Right ventricle myocardium superior (tissue), 1 donor: ENCODE measurements around the gene ANO2. TPM values are rescaled to one million over a fixed set of nuclear protein-coding genes. Genes with fewer than 3 reads are reported as not detected.
"Not testable (repeated sequence)": the region's sequence is repeated elsewhere in the genome, so short reads cannot be mapped to it uniquely, and the experiment has no call there.

Source experiments
- ATAC-seq: fragments of 200-7000 bp; cut with Tn5 transposase; one replicate; pipeline ENCODE4 v1.9.1; 2020; ENCODE audit warnings: mild to moderate bottlenecking; ENCODE audit not compliant: poor library complexity
- DNase-seq: peaks from one replicate; pipeline ENCODE4 v3.0.0-alpha.2; 2020
- intact Hi-C: fragments of 100-400 bp; cut with DNase I; formaldehyde crosslinking; loops from one replicate; pipeline ENCODE4 v1.11.2; 2022
- total RNA-seq: library from RNA; stranded (reverse); fragmentation: NEBNext Ultra II Directional; extraction: Animal tissue kit (Norgen Biotek cat#: 25700); gene quantifications from one replicate; pipeline ENCODE4 v1.2.1, GENCODE V29; 2021
- donor health status: DM: no; HTN: yes; CAD: no; lungs with severe emphysema.

ANO2 gene
- total RNA-seq, 1 donor from 2014 or later, result 12.6 TPM

DNA sequence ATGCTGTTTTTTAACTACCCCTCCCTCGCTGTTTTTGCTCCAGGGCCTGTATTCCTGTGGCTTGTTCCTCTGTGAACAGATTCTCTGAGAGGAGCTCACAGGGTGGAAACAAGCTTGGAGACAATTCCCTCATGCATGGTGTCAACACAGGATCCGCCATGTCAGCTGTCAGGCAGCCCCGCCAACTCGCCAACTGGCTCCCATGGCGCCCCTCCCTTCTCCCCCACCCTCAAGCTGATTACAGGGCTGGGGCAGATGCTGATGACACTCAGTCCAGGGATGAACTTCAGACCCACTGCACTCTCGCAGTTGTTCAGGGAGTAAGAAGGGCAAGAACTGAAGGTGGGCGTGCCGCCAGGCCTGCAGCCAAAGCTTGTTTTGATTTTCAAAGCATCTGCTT lies 283.2 kb downstream of the ANO2 start:
- intact Hi-C loops, result no loop called here
- ATAC-seq (peak; percentile 57), DNase-seq (peak; percentile 51)

- ATAC-seq, result no peak
- DNase-seq, result no peak
- intact Hi-C loops, result no loop called here
Measured at GRCh38 chr12:5660238-5660637, 284.8 kb downstream of the ANO2 start.

- ATAC-seq, DNase-seq, intact Hi-C loops: not testable (repeated sequence)
Measured at GRCh38 chr12:5658339-5658941, 286.6 kb downstream of the ANO2 start.

DNA sequence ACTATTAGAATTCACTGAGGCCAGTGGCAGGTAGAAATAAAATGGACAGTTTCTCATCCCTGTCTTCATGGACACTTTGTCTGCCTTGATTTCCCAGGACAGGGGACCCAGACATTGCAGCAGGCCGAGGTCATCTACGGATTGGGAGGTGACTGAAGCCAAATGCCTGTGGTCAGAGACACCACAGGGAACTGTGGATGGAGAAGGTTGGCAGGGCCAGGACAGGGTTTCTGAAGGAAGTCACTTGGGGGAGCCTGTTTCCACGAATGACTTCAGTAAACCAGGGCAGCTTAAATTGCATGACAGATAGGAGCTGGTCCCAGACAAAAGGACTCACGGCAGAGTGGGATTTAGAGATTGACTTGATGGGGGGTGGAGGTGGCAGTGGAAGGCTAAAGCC lies 288.2 kb downstream of the ANO2 start:
- no peak for DNase-seq
- intact Hi-C loops, result no loop called here
- no peak for ATAC-seq

GRCh38 chr12:5655120-5655519 lies 289.9 kb downstream of the ANO2 start:
- DNase-seq, result no peak
- intact Hi-C loops, result no loop called here
- no peak for ATAC-seq

- no peak for DNase-seq
- ATAC-seq, result no peak
- intact Hi-C loops, result no loop called here
Measured at GRCh38 chr12:5654019-5654418, 291.0 kb downstream of the ANO2 start.

- intact Hi-C loops, result no loop called here
- ATAC-seq (no peak), DNase-seq (no peak)
Measured at GRCh38 chr12:5650829-5651461, 294.1 kb downstream of the ANO2 start.

DNA sequence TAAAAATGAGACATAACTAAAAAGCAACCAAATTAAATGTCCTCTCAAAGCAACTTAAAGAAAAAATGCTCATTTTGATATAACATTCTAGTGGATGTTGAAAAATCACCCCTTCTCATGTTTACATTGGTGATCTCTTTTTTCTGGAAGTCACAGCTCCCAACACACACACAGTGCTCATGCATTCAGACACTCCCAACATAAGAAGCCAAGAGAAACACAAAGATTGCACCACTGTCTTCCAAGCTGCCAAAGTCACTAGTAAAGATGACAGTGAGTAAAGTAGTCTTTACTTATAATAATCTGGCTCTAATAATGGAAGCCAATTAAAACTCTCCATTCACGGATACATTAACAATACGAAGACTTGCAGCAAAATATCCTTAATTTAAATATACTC lies 294.8 kb downstream of the ANO2 start:
- intact Hi-C loops, result no loop called here
- ATAC-seq (no peak), DNase-seq (no peak)

DNA sequence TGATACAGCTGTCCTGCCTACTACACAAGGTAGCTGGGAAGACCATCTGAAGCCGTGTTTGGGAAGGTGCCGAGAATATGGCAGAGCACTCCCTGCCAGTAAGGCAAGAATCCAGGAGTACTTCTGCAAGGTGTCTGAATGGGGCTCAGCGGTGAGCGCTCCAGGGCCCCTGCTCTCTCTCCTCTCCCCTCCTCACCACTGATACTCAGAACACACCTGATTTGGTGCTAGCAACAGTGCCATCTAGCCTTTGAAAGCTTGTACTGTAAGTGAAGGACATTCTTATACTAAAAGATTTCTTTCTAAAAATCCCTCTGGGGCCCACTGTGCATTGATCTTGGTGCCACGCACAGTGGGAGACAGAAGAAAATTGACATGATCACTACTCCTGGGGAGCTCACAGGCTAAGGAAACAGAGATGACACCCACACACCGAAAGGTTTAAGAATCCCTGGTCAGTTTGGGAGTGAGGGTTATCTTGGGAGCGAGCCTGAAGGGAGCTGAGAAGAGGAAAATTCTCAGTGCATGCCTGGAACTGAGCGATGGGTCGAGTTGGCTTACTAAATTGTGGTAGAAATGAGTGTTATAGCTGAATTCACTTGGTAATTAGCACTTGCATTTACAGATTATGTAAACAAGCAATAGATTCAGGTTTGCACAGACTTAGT lies 296.2 kb downstream of the ANO2 start:
- no peak for DNase-seq
- intact Hi-C loops, result loop anchor here (10.0 kb wide), 1 partner anchor 214 kb away; the partner anchor contains the start of gene NTF3
- peak; percentile 71 for ATAC-seq

DNA sequence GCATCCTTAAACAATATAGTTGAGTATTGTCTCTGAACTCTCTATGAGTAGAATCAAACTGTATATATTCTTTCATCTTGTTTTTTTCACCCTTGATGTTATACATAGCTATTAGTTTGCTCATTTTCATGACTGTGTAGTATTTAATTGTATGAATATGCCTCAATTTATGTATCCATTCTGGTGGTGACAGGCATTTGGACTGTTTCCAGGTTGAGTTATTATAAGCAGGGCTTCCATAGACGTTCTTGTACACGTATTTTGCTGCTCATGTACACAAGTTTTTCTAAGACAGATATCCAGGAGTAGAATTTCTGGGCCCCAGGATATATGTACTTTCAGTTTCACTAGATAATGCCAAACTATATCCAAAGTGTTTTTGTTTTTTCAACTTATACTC lies 301.8 kb downstream of the ANO2 start:
- no peak for DNase-seq
- intact Hi-C loops, result loop anchor here (10.0 kb wide), 1 partner anchor 208 kb away; the partner anchor contains the start of gene NTF3

DNA sequence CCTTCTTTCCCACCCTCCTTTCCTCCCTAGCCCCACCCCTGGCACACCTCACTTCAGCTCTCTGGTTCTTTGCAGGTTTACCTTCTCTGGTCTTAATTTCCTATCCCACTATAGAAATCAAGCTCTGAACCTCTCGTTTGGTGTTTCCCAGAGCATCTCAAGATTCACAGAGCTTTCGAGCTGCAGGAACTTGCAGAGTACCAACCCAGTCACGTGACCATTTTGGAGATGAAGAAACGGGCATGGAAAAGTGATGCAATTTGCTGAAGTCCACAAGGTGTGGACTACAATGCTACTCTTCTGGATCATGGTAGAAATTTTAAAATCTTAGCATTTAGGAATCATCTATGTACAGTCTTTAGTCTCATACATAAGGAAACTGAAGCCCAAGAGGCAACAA lies 307.4 kb downstream of the ANO2 start:
- intact Hi-C loops, result no loop called here
- no peak for ATAC-seq
- no peak for DNase-seq

More for the DNA sequence above, 301.8 kb downstream of the ANO2 start:
- no peak for ATAC-seq

DNA sequence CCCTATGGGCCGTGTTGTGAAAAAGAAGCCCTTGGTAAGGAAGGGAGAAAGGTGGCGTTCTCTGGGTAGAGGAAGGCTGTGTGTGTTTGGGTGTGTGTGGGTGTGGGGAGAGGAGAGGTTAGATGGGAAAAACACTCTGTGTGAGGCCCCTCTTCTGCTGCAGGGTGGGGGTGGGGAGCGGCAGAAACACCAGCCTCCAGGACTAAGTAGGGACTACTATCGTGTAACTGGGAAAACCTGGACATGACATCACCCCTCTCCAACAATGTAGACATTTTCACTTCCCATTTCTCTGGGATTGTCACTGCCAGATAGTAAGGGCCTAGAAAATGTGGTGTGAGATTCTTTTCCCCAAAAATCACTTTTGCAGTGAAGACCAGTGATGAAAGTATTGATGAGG lies 308.2 kb downstream of the ANO2 start:
- DNase-seq (no peak), ATAC-seq (no peak)
- intact Hi-C loops, result no loop called here

DNA sequence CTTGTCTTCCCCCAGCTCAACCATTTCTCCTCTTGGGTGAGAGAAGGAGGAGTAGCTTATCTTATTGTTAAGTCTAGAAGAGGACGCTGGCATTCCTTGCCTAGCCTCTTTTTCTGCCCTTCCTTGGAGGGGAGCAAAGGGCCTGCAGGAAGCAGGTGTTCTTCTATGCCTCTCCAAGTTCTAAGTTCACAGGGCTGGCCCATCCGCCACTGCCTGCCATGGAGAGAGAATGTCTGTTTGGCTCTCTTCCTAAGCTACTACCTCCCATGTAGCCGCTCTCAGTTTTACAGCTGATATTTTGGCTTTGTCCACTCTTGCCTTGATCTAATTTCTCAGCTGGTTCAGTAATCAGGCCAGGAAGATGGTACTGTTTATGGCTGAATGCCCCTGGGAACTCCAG lies 312.0 kb downstream of the ANO2 start:
- intact Hi-C loops, result no loop called here
- no peak for DNase-seq
- no peak for ATAC-seq

- intact Hi-C loops, result no loop called here
- no peak for ATAC-seq
Measured at GRCh38 chr12:5632453-5632852, 312.6 kb downstream of the ANO2 start.

GRCh38 chr12:5631497-5631896 lies 313.6 kb downstream of the ANO2 start:
- intact Hi-C loops, result no loop called here
- ATAC-seq (no peak), DNase-seq (no peak)

More at GRCh38 chr12:5632453-5632852, 312.6 kb downstream of the ANO2 start:
- DNase-seq, result no peak

DNA sequence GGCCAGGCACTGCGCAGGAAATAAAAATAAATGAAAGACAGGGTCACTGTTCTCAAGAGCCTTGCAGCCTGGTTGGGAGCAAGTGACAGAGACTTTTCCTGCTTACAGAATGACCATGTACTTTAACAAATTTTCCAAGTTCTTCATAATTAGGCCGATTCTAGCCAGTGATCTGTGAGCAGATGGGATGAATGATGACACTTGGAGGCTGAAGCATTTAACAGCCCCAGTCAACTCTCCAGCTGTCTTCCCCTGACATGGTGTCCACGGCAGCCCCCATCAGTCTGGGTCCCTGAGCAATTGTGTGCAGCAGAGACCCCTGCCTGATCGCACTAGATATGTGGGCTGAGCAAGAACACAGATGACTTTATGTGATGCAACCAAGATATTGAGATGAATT lies 314.3 kb downstream of the ANO2 start:
- ATAC-seq (no peak), DNase-seq (no peak)
- intact Hi-C loops, result no loop called here

GRCh38 chr12:5628501-5628900 lies 316.6 kb downstream of the ANO2 start:
- ATAC-seq (no peak), DNase-seq (no peak)
- intact Hi-C loops, result no loop called here

- ATAC-seq (no peak), DNase-seq (no peak)
- intact Hi-C loops, result no loop called here
Measured at GRCh38 chr12:5627053-5627630, 317.9 kb downstream of the ANO2 start.

DNA sequence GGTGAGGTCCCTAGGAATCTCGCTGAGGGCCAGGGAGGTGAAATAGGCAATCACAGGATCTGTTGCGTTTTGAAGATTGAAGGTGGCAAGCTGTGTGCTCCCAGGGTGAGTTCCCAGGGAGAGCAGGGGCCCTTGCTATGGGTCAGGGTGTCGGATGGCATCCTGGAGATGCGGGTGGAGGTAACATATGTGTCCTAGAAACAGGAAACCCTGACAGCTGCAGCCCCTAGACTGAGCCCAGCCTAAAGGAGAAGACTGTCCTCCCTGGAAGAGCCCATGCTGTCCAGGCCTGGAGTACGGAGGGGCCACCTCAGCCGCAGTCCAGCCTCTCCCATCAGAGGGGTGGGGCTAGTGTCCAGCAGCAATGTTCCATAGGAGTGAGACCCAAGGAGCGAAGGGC lies 318.9 kb downstream of the ANO2 start:
- intact Hi-C loops, result no loop called here
- DNase-seq (no peak), ATAC-seq (no peak)
